Neural cell (in vitro differentiated cells): ENCODE results near the gene LRMDA. TPM values are rescaled to one million over a fixed set of nuclear protein-coding genes. Genes with fewer than 3 reads are reported as not detected.

ENCODE experiments used
- H2AFZ ChIP-seq: fragments of 200-600, 300-800 bp; sonication (generic), shearing (Covaris generic); 2 replicates; pipeline ENCODE4 v1.6.0; 2014; ENCODE audit warnings: low read depth, mild to moderate bottlenecking, antibody characterized with exemption, low read length, moderate library complexity
- H3F3A ChIP-seq: fragments of 200-600 bp; shearing (Covaris generic); 2 replicates; pipeline ENCODE4 v1.6.1; 2016; ENCODE audit warnings: mild to moderate bottlenecking, moderate library complexity, mixed read lengths, antibody characterized with exemption, low read length; ENCODE audit not compliant: insufficient read depth, poor library complexity, severe bottlenecking
- H3K27ac ChIP-seq: fragments of 200-600, 300-800 bp; sonication (generic), shearing (Covaris generic); 2 replicates; pipeline ENCODE4 v1.5.1; 2014; ENCODE audit warnings: mild to moderate bottlenecking, low read length, moderate library complexity
- H3K27me3 ChIP-seq: fragments of 300-800, 200-600 bp; sonication (generic), shearing (Covaris generic); 2 replicates; pipeline ENCODE4 v1.6.0; 2014; ENCODE audit warnings: mild to moderate bottlenecking, low read depth, low read length, moderate library complexity; ENCODE audit not compliant: insufficient read depth
- H3K36me3 ChIP-seq: fragments of 300-800, 200-600 bp; sonication (generic), shearing (Covaris generic); 2 replicates; pipeline ENCODE4 v1.5.1; 2014; ENCODE audit warnings: mild to moderate bottlenecking, antibody characterized with exemption, low read length, moderate library complexity; ENCODE audit not compliant: insufficient read depth
- H3K4me2 ChIP-seq: fragments of 300-800, 200-600 bp; sonication (generic), shearing (Covaris generic); 2 replicates; pipeline ENCODE4 v1.6.0; 2014; ENCODE audit warnings: mild to moderate bottlenecking, low read length
- H3K4me3 ChIP-seq: fragments of 300-800, 200-600 bp; sonication (generic), shearing (Covaris generic); 2 replicates; pipeline ENCODE4 v1.5.1; 2014; ENCODE audit warnings: mild to moderate bottlenecking, low read length, moderate library complexity
- H3K79me2 ChIP-seq: fragments of 200-600 bp; shearing (Covaris generic); replicated peaks from 2 replicates; pipeline ENCODE4 v1.6.0; 2014; ENCODE audit warnings: mild to moderate bottlenecking, low read length, moderate library complexity; ENCODE audit not compliant: insufficient read depth
- H3K9ac ChIP-seq: fragments of 300-800, 200-600 bp; sonication (generic), shearing (Covaris generic); 2 replicates; pipeline ENCODE4 v1.6.1; 2016; ENCODE audit warnings: mild to moderate bottlenecking, low read length, mixed read lengths
- H3K9me2 ChIP-seq: fragments of 200-600 bp; shearing (Covaris generic); 2 replicates; pipeline ENCODE4 v1.6.1; 2016; ENCODE audit warnings: mild to moderate bottlenecking, low read length, mixed read lengths; ENCODE audit not compliant: insufficient read depth
- H3K9me3 ChIP-seq: fragments of 200-600, 300-800 bp; sonication (generic), shearing (Covaris generic); 2 replicates; pipeline ENCODE4 v1.6.1; 2016; ENCODE audit warnings: mild to moderate bottlenecking, mixed run types, low read length, moderate library complexity, mixed read lengths
- H4K20me1 ChIP-seq: fragments of 200-600 bp; shearing (Covaris generic); 2 replicates; pipeline ENCODE4 v1.6.1; 2016; ENCODE audit warnings: mild to moderate bottlenecking, mixed run types; ENCODE audit not compliant: insufficient read depth
- EP300 ChIP-seq: fragments of 450-650 bp; conservative IDR thresholded peaks from 2 replicates; pipeline ENCODE4 v1.6.1; 2014; ENCODE audit warnings: antibody characterized with exemption, mild to moderate bottlenecking, moderate library complexity; ENCODE audit not compliant: poor library complexity, severe bottlenecking
- EZH2 ChIP-seq: fragments of 200-600, 300-800 bp; shearing (Covaris generic), sonication (generic); IDR thresholded peaks from 2 replicates; pipeline ENCODE4 v1.6.1; 2014; ENCODE audit warnings: antibody characterized with exemption, low read length, borderline replicate concordance, mild to moderate bottlenecking; ENCODE audit not compliant: insufficient read depth, poor library complexity, severe bottlenecking
- MXI1 ChIP-seq: fragments of 450-650 bp; conservative IDR thresholded peaks from 2 replicates; pipeline ENCODE4 v1.6.1; 2014; ENCODE audit warnings: antibody characterized with exemption, mild to moderate bottlenecking; ENCODE audit not compliant: poor library complexity, severe bottlenecking
- POLR2AphosphoS5 ChIP-seq: IDR thresholded peaks from 2 replicates; pipeline ENCODE4 v1.6.1; 2012
- RAD21 ChIP-seq: fragments of 450-650 bp; conservative IDR thresholded peaks from 2 replicates; pipeline ENCODE4 v1.6.1; 2014; ENCODE audit warnings: antibody characterized with exemption, mild to moderate bottlenecking, moderate library complexity
- SMC3 ChIP-seq: fragments of 450-650 bp; conservative IDR thresholded peaks from 2 replicates; pipeline ENCODE4 v1.6.1; 2014; ENCODE audit warnings: antibody characterized with exemption, mild to moderate bottlenecking, moderate library complexity; ENCODE audit not compliant: poor library complexity
- TAF1 ChIP-seq: IDR thresholded peaks from 2 replicates; pipeline ENCODE4 v1.6.1; 2012; ENCODE audit warnings: low read depth
- polyA plus RNA-seq: library from polyadenylated mRNA; depleted of rRNA; stranded (reverse); fragments of >200 nt; gene quantifications from 2 replicates; pipeline ENCODE4 v1.2.3, GENCODE V29; 2014
- TF ChIP-seq, protein P1 (sequence below): fragments of 450-650 bp; IDR thresholded peaks from 2 replicates; pipeline ENCODE4 v1.5.1; 2014; ENCODE audit warnings: antibody characterized with exemption, mild to moderate bottlenecking, moderate library complexity; ENCODE audit not compliant: poor library complexity, severe bottlenecking
- TF ChIP-seq, protein P2 (sequence below): IDR thresholded peaks from 2 replicates; pipeline ENCODE4 v1.6.1; 2012; ENCODE audit warnings: borderline replicate concordance

The LRMDA gene
- polyA plus RNA-seq, 1 donor from 2014 or later, result 5.6 TPM

DNA sequence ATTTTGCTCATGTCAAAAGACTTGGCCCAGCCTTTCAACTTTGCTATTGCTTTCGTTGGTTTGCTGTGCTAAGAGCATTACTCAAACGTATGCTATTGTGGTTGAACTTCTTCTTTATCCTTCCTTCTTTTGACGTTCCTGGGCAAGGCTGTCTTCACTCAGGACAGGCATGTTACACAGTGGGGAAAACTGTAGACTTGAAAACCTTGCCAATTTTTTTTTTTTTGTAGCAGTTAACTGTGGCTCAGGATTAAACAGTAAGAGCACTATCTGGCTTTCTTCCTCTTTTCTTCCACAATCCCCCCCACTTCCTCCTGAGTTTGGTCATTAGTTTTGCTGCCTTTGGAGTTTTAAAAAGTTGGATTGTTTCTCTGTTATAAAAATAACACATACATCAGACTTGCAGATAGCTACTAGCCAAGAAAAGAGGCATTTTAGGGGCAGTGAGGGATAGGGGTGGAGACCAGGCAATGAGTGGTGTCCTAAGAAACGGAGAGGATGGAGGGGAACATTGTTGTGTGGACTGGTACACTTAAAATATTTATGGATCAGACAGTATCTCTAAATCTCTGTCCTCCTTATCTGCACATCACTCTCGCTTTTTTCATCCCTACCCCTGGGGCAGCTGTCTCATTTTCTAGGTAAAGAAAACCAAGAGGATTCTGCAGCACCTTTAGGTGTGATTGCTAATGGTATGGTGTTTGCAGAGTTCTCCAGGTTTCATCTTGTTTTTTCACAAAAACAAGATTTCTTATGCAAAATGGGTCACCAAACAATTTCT, 181.7 kb downstream of the LRMDA start:
- Histone ChIP-seq H3K27me3 (peaks cover 8% of the 10 kb centered on the region), H3K9ac (no peak overlapping the region), H2AFZ (no peak overlapping the region), H3K27ac (no peak overlapping the region), H4K20me1 (no peaks in the 10 kb centered on the region), H3K4me3 (no peak overlapping the region), H3K79me2 (no peaks in the 10 kb centered on the region), H3K36me3 (no peaks in the 10 kb centered on the region), H3K9me2 (no peaks in the 10 kb centered on the region), H3K4me2 (no peak overlapping the region), H3K9me3 (no peaks in the 10 kb centered on the region), H3F3A (no peaks in the 10 kb centered on the region)
- no peak for TF ChIP-seq TAF1
- no peak for TF ChIP-seq POLR2AphosphoS5
- TF ChIP-seq, protein P1, sequence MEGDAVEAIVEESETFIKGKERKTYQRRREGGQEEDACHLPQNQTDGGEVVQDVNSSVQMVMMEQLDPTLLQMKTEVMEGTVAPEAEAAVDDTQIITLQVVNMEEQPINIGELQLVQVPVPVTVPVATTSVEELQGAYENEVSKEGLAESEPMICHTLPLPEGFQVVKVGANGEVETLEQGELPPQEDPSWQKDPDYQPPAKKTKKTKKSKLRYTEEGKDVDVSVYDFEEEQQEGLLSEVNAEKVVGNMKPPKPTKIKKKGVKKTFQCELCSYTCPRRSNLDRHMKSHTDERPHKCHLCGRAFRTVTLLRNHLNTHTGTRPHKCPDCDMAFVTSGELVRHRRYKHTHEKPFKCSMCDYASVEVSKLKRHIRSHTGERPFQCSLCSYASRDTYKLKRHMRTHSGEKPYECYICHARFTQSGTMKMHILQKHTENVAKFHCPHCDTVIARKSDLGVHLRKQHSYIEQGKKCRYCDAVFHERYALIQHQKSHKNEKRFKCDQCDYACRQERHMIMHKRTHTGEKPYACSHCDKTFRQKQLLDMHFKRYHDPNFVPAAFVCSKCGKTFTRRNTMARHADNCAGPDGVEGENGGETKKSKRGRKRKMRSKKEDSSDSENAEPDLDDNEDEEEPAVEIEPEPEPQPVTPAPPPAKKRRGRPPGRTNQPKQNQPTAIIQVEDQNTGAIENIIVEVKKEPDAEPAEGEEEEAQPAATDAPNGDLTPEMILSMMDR, result no peak
- no peak for TF ChIP-seq RAD21
- TF ChIP-seq SMC3, result no peak
- TF ChIP-seq MXI1, result no peak
- TF ChIP-seq EZH2, result no peak
- no peak for TF ChIP-seq EP300
- TF ChIP-seq, protein P2, sequence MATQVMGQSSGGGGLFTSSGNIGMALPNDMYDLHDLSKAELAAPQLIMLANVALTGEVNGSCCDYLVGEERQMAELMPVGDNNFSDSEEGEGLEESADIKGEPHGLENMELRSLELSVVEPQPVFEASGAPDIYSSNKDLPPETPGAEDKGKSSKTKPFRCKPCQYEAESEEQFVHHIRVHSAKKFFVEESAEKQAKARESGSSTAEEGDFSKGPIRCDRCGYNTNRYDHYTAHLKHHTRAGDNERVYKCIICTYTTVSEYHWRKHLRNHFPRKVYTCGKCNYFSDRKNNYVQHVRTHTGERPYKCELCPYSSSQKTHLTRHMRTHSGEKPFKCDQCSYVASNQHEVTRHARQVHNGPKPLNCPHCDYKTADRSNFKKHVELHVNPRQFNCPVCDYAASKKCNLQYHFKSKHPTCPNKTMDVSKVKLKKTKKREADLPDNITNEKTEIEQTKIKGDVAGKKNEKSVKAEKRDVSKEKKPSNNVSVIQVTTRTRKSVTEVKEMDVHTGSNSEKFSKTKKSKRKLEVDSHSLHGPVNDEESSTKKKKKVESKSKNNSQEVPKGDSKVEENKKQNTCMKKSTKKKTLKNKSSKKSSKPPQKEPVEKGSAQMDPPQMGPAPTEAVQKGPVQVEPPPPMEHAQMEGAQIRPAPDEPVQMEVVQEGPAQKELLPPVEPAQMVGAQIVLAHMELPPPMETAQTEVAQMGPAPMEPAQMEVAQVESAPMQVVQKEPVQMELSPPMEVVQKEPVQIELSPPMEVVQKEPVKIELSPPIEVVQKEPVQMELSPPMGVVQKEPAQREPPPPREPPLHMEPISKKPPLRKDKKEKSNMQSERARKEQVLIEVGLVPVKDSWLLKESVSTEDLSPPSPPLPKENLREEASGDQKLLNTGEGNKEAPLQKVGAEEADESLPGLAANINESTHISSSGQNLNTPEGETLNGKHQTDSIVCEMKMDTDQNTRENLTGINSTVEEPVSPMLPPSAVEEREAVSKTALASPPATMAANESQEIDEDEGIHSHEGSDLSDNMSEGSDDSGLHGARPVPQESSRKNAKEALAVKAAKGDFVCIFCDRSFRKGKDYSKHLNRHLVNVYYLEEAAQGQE, result no peak

DNA sequence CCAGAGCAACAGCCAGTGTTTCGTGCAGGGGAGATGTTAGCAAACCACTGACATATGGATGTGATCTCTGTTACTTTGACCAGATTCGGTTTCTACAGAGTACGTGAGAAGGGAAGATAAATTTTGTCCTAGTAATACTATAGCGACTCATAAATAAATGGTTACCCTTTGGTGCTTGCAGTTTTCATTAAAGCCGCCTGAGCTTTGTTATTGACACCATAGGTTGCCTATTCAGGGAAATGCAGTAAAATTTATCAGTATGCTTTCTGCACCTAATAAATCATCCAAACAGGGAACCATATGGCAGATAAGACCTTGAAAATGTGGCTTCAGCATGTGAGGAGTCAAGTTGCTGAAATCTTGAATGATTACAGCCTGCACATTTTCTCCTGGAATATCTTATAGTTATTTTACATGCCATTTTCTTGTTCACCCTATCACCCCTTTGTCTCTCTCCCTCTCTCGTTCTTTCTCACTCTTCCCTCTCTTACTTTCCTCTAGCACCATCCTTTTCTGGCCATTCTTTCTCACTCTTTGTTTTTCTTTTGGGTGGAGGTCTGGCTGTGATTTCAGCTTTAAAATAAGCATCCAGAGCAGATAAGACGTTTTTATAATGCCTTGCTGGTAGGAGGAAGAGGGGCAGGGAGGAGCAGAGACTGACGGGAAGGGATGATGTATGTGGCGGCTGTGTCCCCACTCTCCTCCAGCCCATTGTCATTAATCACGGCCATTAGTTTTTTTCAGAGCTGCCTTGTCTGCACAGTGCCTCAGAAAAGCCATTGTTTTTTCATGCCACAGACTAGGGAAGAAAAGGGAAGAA, 182.5 kb downstream of the LRMDA start:
- Histone ChIP-seq H3K9me3 (no peaks in the 10 kb centered on the region), H3K9ac (no peak overlapping the region), H3K4me2 (no peak overlapping the region), H2AFZ (no peak overlapping the region), H3F3A (no peaks in the 10 kb centered on the region), H3K79me2 (no peaks in the 10 kb centered on the region), H3K4me3 (no peak overlapping the region), H3K9me2 (no peaks in the 10 kb centered on the region), H3K27me3 (peaks cover 4% of the 10 kb centered on the region), H4K20me1 (no peaks in the 10 kb centered on the region), H3K36me3 (no peaks in the 10 kb centered on the region), H3K27ac (no peak overlapping the region)
- TF ChIP-seq TAF1, result no peak
- no peak for TF ChIP-seq RAD21
